Measurements from ENCODE around the gene KLF14. TPM values are rescaled to one million over a fixed set of nuclear protein-coding genes. Genes with fewer than 3 reads are reported as not detected.

KLF14 gene
- not detected in 2 replicates for total RNA-seq

GRCh38 chr7:130733931-130734814 is at the start of gene KLF14:
Gene KLF14 (minus strand): TSS chr7:130734207. CDS start chr7:130734033, 174 bp downstream.

Other genes with a start within 250 kb of the KLF14 start
- 77.9 and 170 TPM in 2 replicates for gene MEST, start 242.1 kb downstream of the KLF14 start, total RNA-seq
- gene COPG2, start 65.5 kb downstream of the KLF14 start, total RNA-seq: 17.4 and 24.3 TPM in 2 replicates
- gene TSGA13, start 47.7 kb downstream of the KLF14 start, total RNA-seq: not detected in 2 replicates

All from mesangial cell (primary cell).